ENCODE data around the gene UBE2G1. TPM values are rescaled to one million over a fixed set of nuclear protein-coding genes. Genes with fewer than 3 reads are reported as not detected.

UBE2G1 gene
- total and polyA plus RNA-seq, 2 of the 8 experiments (the other 6 are each of a cell fraction or from before 2014, with no cell fraction given) = 73.9 to 170 TPM

GRCh38 chr17:4263282-4264215 is 102.9 kb downstream of the UBE2G1 start, which contains the start of gene ANKFY1:
Gene ANKFY1 (minus strand): TSS chr17:4263979. CDS start chr17:4263941, 38 bp downstream.
- Histone ChIP-seq H3K4me1 (replicated peaks in 1 of 4; ENCODE audit: control insufficient read depth in 3 of 4, insufficient read depth in 4 of 4, low read length in 3 of 4) (peaks cover 0 to 14% (median 5%) of the 10 kb centered on the region in 4 experiments), H3K79me2 (ENCODE audit: control insufficient read depth in 1 of 2, insufficient read depth in 2 of 2, low read length in 2 of 2) (peaks cover 20 to 50% of the 10 kb centered on the region in 2 experiments), H4K8ac (ENCODE audit: extremely low read depth, insufficient read depth, low read length) (peak within 1 kb of the TSS; percentile 97), H3K56ac (replicated peaks; ENCODE audit: insufficient read length, low read depth, low read length) (peak within 1 kb of the TSS; percentile 77), H4K5ac (ENCODE audit: insufficient read length, low read depth, low read length) (peak within 1 kb of the TSS; percentile 91), H2BK12ac (ENCODE audit: low read depth, low read length) (no peak within 1 kb of the TSS; the same call in 1 of the 2 replicates), H3K9ac (replicated peaks in 1 of 4; ENCODE audit: extremely low read depth in 1 of 4, low read depth in 3 of 4, low read length in 3 of 4) (peak within 1 kb of the TSS; percentile 93 to 96 (median 95)), H3K27me3 (replicated peaks in 1 of 4; ENCODE audit: control insufficient read depth in 3 of 4, extremely low read depth in 1 of 4, insufficient read depth in 3 of 4, low read length in 3 of 4) (no peaks in the 10 kb centered on the region), H3K4ac (replicated peaks; ENCODE audit: insufficient read length, low read depth, low read length) (no peak within 1 kb of the TSS), H2AFZ (ENCODE audit: low read length) (no peak within 1 kb of the TSS; the same call in 1 of the 2 replicates), H2BK15ac (ENCODE audit: low read length) (no peak within 1 kb of the TSS), H2BK20ac (ENCODE audit: low read length) (no peak within 1 kb of the TSS), H3K4me3 (ENCODE audit: extremely low read depth in 1 of 4, insufficient read depth in 2 of 4, low read depth in 3 of 4, low read length in 4 of 4) (peak within 1 kb of the TSS; percentile 65 to 99 (median 82)), H3K27ac (ENCODE audit: low read depth, low read length) (peak within 1 kb of the TSS; percentile 92), H3K9me3 (ENCODE audit: insufficient read depth in 2 of 2, low read depth in 1 of 2, low read length in 1 of 2) (peaks cover 9 to 13% of the 10 kb centered on the region in 2 experiments; a peak in 3 of 4 replicates), H2BK120ac (replicated peaks; ENCODE audit: low read depth, low read length) (no peak within 1 kb of the TSS), H3K23me2 (ENCODE audit: low read depth, low read length) (peaks cover 10% of the 10 kb centered on the region; the same call in 1 of the 2 replicates), H2BK5ac (ENCODE audit: low read depth, low read length) (peak within 1 kb of the TSS; percentile 36; the same call in 1 of the 2 replicates), H2AK5ac (ENCODE audit: low read depth, low read length) (0 out of 2 replicates have a peak within 1 kb of the TSS, but pooled peaks have one; percentile 28), H3K23ac (ENCODE audit: insufficient read length) (no peak within 1 kb of the TSS), H3K79me1 (ENCODE audit: low read depth, low read length) (peaks cover 21% of the 10 kb centered on the region), H4K91ac (replicated peaks; ENCODE audit: insufficient read length, low read length) (no peak within 1 kb of the TSS), H4K20me1 (replicated peaks in 1 of 2; ENCODE audit: control insufficient read depth in 1 of 2, insufficient read depth in 2 of 2, low read length in 2 of 2) (peaks cover 13 to 14% of the 10 kb centered on the region in 2 experiments), H3K18ac (ENCODE audit: extremely low read depth, low read length) (peak within 1 kb of the TSS; percentile 99), H3K4me2 (ENCODE audit: insufficient read depth in 1 of 2, low read depth in 2 of 2, low read length in 2 of 2) (peak within 1 kb of the TSS; percentile 87 to 98), H3K14ac (ENCODE audit: insufficient read length) (no peak within 1 kb of the TSS), H3K36me3 (ENCODE audit: control insufficient read depth in 2 of 4, insufficient read depth in 4 of 4, low read length in 3 of 4) (peaks cover 3 to 20% (median 8%) of the 10 kb centered on the region in 4 experiments; a peak in 5 of 8 replicates)
- DNase-seq (ENCODE audit: low read depth in 1 of 2, low spot score in 2 of 2) = peak; percentile 79 to 99
- FAIRE-seq = no peak
- 2% methylated on average over 68 of the region's 85 CpGs; no CpG with 5 or more reads in 1 of the 2 experiments for WGBS, 2 experiments (ENCODE audit: extremely low coverage in 1 of 2, insufficient coverage in 1 of 2, insufficient read length in 1 of 2, insufficient replicate concordance in 2 of 2, low coverage in 1 of 2, low lambda C conversion rate in 2 of 2, missing lambda C conversion rate in 1 of 2)
- CTCF ChIA-PET (ENCODE audit: partially characterized antibody) = interaction anchor here (1.2 to 1.8 kb wide), 3 partner anchors 13 to 150 kb away, joined by 3 to 4 read pairs (median 3); no protein-coding TSS in a partner anchor
- POLR2A ChIA-PET (ENCODE audit: partially characterized antibody) = interaction anchor here (0.6 to 2.6 kb wide), 7 partner anchors 11 to 140 kb away, joined by 3 to 12 read pairs (median 3); partner anchors contain the start of genes CYB5D2 and ZZEF1
- TF ChIP-seq, protein P1, sequence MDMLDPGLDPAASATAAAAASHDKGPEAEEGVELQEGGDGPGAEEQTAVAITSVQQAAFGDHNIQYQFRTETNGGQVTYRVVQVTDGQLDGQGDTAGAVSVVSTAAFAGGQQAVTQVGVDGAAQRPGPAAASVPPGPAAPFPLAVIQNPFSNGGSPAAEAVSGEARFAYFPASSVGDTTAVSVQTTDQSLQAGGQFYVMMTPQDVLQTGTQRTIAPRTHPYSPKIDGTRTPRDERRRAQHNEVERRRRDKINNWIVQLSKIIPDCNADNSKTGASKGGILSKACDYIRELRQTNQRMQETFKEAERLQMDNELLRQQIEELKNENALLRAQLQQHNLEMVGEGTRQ (IDR thresholded peaks at IDR 0.05; ENCODE audit: low read length) = no peak
- peak; percentile 99 for TF ChIP-seq BRCA1 (IDR thresholded peaks at IDR 0.05; ENCODE audit: low read depth, low read length)
- peak; percentile 44; the same call in 1 of the 2 replicates for TF ChIP-seq GTF2F1 (IDR thresholded peaks at IDR 0.05; ENCODE audit: borderline replicate concordance, low read depth, low read length)
- TF ChIP-seq, protein P2, sequence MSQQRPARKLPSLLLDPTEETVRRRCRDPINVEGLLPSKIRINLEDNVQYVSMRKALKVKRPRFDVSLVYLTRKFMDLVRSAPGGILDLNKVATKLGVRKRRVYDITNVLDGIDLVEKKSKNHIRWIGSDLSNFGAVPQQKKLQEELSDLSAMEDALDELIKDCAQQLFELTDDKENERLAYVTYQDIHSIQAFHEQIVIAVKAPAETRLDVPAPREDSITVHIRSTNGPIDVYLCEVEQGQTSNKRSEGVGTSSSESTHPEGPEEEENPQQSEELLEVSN (IDR thresholded peaks at IDR 0.05) = peak; percentile 57
- peak; percentile 65 to 91 for TF ChIP-seq POLR2A (IDR thresholded peaks at IDR 0.05; ENCODE audit: control extremely low read depth in 1 of 2, low read depth in 2 of 2, low read length in 2 of 2)
- TF ChIP-seq GABPA (IDR thresholded peaks at IDR 0.05; ENCODE audit: borderline replicate concordance, insufficient read depth, low read length) = no peak

All from H1 (cell line).